K562 (cell line): ENCODE data around the gene PEX13. TPM values are rescaled to one million over a fixed set of nuclear protein-coding genes. Genes with fewer than 3 reads are reported as not detected.

Experiments
- ATAC-seq: fragments of 200-7000 bp; cut with Tn5 transposase; 3 replicates; pipeline ENCODE4 v1.9.1; 2020; ENCODE audit warnings: moderate library complexity
- BruUV-seq: library from RNA; stranded (reverse); fragments of 400-500 nt; replicated peaks from 2 replicates; lab custom pipeline; 2021; lab: Mats Ljungman, UMichigan
- CTCF ChIA-PET: fragments of 300-600 bp; formaldehyde crosslinking; extraction: SDS; loops from one replicate; lab custom pipeline; 2021; ENCODE audit warnings: low intra/inter-chr PET ratio; lab: Yijun Ruan, JAX
- POLR2A ChIA-PET: fragments of 300-600, 350-650 bp; sonication (Branson Sonifier 250); formaldehyde crosslinking; extraction: SDS; loops from one replicate; lab custom pipeline; 2021; ENCODE audit warnings: antibody characterized with exemption, inconsistent platforms; lab: Yijun Ruan, JAX
- DNase-seq, 4 experiments: peaks; one replicate each; pipeline versions ENCODE4 v3.0.0 to v3.0.0-alpha.2; 2011 to 2018; ENCODE audit warnings: low spot score in 3 of 4, mixed read lengths in 3 of 4; ENCODE audit errors: extremely low read depth in 1 of 4
- FAIRE-seq: peaks from 2 replicates; lab custom pipeline; 2011; peaks lifted over from hg19 to GRCh38; lab: Jason Lieb, UNC
- H2AFZ ChIP-seq: 2 replicates; pipeline ENCODE4 v1.6.0; 2011; ENCODE audit warnings: low read depth, low read length, control low read depth, inconsistent platforms
- H3K27ac ChIP-seq: fragments of 200-600 bp; 3 replicates; pipeline ENCODE4 v1.8.0; 2011; ENCODE audit warnings: low read depth, mild to moderate bottlenecking, control low read depth, inconsistent platforms, low read length, moderate library complexity, mixed read lengths; ENCODE audit errors: extremely low read depth
- H3K27me3 ChIP-seq, 2 experiments: fragments of 300-600 bp in 1 of 2; 2 replicates in 1 of 2; 3 replicates in 1 of 2; pipeline versions ENCODE4 v1.6.0 to v1.8.0; 2011; ENCODE audit warnings: inconsistent platforms in 2 of 2, low read length in 2 of 2, mild to moderate bottlenecking in 1 of 2, mixed read lengths in 1 of 2, moderate library complexity in 1 of 2; ENCODE audit not compliant: control insufficient read depth in 2 of 2, insufficient read depth in 2 of 2
- H3K36me3 ChIP-seq: fragments of 300-600 bp; 3 replicates; pipeline ENCODE4 v1.8.0; 2011; ENCODE audit warnings: mild to moderate bottlenecking, low read length, inconsistent platforms; ENCODE audit not compliant: control insufficient read depth, insufficient read depth
- H3K4me1 ChIP-seq, 2 experiments: fragments of 200-600 bp in 1 of 2; replicated peaks in 1 of 2; 2 replicates in 1 of 2; 3 replicates in 1 of 2; pipeline versions ENCODE4 v1.5.1 to v1.8.0; 2011; ENCODE audit warnings: inconsistent platforms in 2 of 2, low read length in 2 of 2, mild to moderate bottlenecking in 1 of 2, mixed read lengths in 1 of 2, moderate library complexity in 1 of 2; ENCODE audit not compliant: control insufficient read depth in 2 of 2, insufficient read depth in 2 of 2
- H3K4me2 ChIP-seq: 2 replicates; pipeline ENCODE4 v1.6.1; 2011; ENCODE audit warnings: low read length, control low read depth, inconsistent platforms, mixed read lengths; ENCODE audit not compliant: insufficient read depth
- H3K4me3 ChIP-seq: fragments of 200-600 bp; sonication (generic), shearing (Covaris generic); 2 replicates; pipeline ENCODE4 v1.5.1; 2016; ENCODE audit warnings: control low read depth, inconsistent platforms
- H3K79me2 ChIP-seq: fragments of 200-600 bp; 3 replicates; pipeline ENCODE4 v1.8.0; 2011; ENCODE audit warnings: low read length, inconsistent platforms; ENCODE audit not compliant: control insufficient read depth, insufficient read depth
- H3K9ac ChIP-seq, 2 experiments: 2 replicates each; pipeline versions ENCODE4 v1.6.0 to v1.6.1; 2011; ENCODE audit warnings: low read depth in 2 of 2, low read length in 2 of 2, control low read depth in 1 of 2, inconsistent platforms in 1 of 2, mild to moderate bottlenecking in 1 of 2, mixed read lengths in 1 of 2; ENCODE audit not compliant: insufficient read depth in 1 of 2
- H3K9me1 ChIP-seq: one replicate; pipeline ENCODE4 v1.6.0; 2011; ENCODE audit warnings: inconsistent platforms, mild to moderate bottlenecking, low read length, moderate library complexity; ENCODE audit not compliant: control insufficient read depth, insufficient read depth
- H3K9me3 ChIP-seq: replicated peaks from 2 replicates; pipeline ENCODE4 v1.5.1; 2011; ENCODE audit warnings: low read depth, low read length, inconsistent platforms; ENCODE audit not compliant: control insufficient read depth, insufficient read depth
- H4K20me1 ChIP-seq: replicated peaks from 2 replicates; pipeline ENCODE4 v1.6.1; 2011; ENCODE audit warnings: low read length, inconsistent platforms, mixed read lengths; ENCODE audit not compliant: control insufficient read depth, insufficient read depth
- CHCHD3 ChIP-seq: fragments of 250-450 bp; sonication (Bioruptor Pico); IDR thresholded peaks from 2 replicates; pipeline ENCODE4 v2.1.2; 2022; ENCODE audit warnings: mild to moderate bottlenecking
- SOX6 ChIP-seq: fragments of 450-650 bp; IDR thresholded peaks from 2 replicates; pipeline ENCODE4 v1.6.1; 2014; ENCODE audit warnings: mild to moderate bottlenecking
- TEAD1 ChIP-seq, 2 experiments: fragments of 450-650 bp in 1 of 2; sonication (generic) in 1 of 2; formaldehyde crosslinking; IDR thresholded peaks; 2 replicates each; pipeline versions ENCODE4 v1.4.0 to v1.8.0; 2020 to 2022; ENCODE audit warnings: mild to moderate bottlenecking in 2 of 2, missing genetic modification reagents in 1 of 2
- TEAD2 ChIP-seq: fragments of 450-650 bp; IDR thresholded peaks from 2 replicates; pipeline ENCODE4 v1.6.1; 2016; ENCODE audit warnings: missing genetic modification characterization, control low read depth, missing compliant biosample characterization
- ZNF174 ChIP-seq: fragments of 250-450 bp; sonication (Bioruptor Pico); IDR thresholded peaks from 2 replicates; pipeline ENCODE4 v1.4.0; 2020; ENCODE audit warnings: mild to moderate bottlenecking
- in situ Hi-C: fragments of 300-500 bp; cut with MboI; formaldehyde crosslinking; loops from 4 replicates; pipeline ENCODE4 v1.15.0; 2018; ENCODE audit warnings: inconsistent platforms, mixed read lengths
- intact Hi-C: fragments of 100-400 bp; cut with micrococcal nuclease; formaldehyde crosslinking; loops from 2 replicates; pipeline ENCODE4 v1.14.2; 2022
- polyA plus RNA-seq, 8 experiments: library from polyadenylated mRNA; depleted of rRNA in 4 of 8; stranded (reverse) in 5 of 8; unstranded in 3 of 8; fragments of >200 nt; fragmentation: Nextera tagmentation in 2 of 8; fragmentation: Illumina TruSeq in 1 of 8; extraction: Ambion mirVana in 2 of 8; extraction: Trizol in 1 of 8; gene quantifications; 2 replicates each; pipeline versions ENCODE4 v1.2.1 to v1.2.3, GENCODE V29; 2011 to 2014; ENCODE audit warnings: inconsistent platforms in 1 of 8, missing spikeins in 1 of 8
- total RNA-seq, 7 experiments: library from RNA; depleted of rRNA in 6 of 7; stranded (reverse); fragments of >200 nt in 6 of 7; fragmentation: Illumina TruSeq in 2 of 7; extraction: Trizol in 2 of 7; gene quantifications; 2 replicates each; pipeline versions ENCODE4 v1.2.1 to v1.2.3, GENCODE V29; 2011 to 2021; ENCODE audit warnings: low replicate concordance in 1 of 7
- TF ChIP-seq, protein P1 (sequence below): fragments of 250-450 bp; sonication (Bioruptor Pico); IDR thresholded peaks from 2 replicates; pipeline ENCODE4 v1.4.0; 2020; ENCODE audit warnings: mild to moderate bottlenecking, moderate library complexity
- TF ChIP-seq, protein P2 (sequence below): fragments of 200-600 bp; sonication (generic); IDR thresholded peaks from one replicate; pipeline ENCODE4 v1.6.1; 2012; ENCODE audit warnings: mild to moderate bottlenecking, low read depth, low read length, inconsistent platforms

Gene PEX13
- total and polyA plus RNA-seq, 9 of the 15 experiments (the other 6 are each of a cell fraction or from before 2014, with no cell fraction given) = 4.0 to 30.4 (median 18.8) TPM

- H3K36me3 ChIP-seq = peaks cover 5% of the 10 kb centered on the region; the same call in 1 of the 3 replicates
- no TSS peak for BruUV-seq
- no peak for DNase-seq
- ATAC-seq = no peak
- H3K4me1 ChIP-seq = no peaks in the 10 kb centered on the region
- H4K20me1 ChIP-seq = no peaks in the 10 kb centered on the region
- no peak overlapping the region for H3K27ac ChIP-seq
- H3K9ac ChIP-seq = no peak overlapping the region
- no peak overlapping the region for H2AFZ ChIP-seq
- H3K4me3 ChIP-seq = no peak overlapping the region
- H3K9me1 ChIP-seq = no peaks in the 10 kb centered on the region
- no peak overlapping the region for H3K4me2 ChIP-seq
- ChIA-PET CTCF (no interaction called here), POLR2A (no interaction called here)
- intact Hi-C loops (no loop called here), in situ Hi-C loops (no loop called here)
- no peak for FAIRE-seq
- no peaks in the 10 kb centered on the region for H3K27me3 ChIP-seq
- H3K9me3 ChIP-seq = no peaks in the 10 kb centered on the region
- H3K79me2 ChIP-seq = no peaks in the 10 kb centered on the region
- TF ChIP-seq SOX6 (no peak), CHCHD3 (no peak), TEAD1 (CRISPR knock-in tag; IDR thresholded peaks at IDR 0.05) (no peak), TEAD2 (no peak), ZNF174 (no peak)
- TF ChIP-seq, protein P1, sequence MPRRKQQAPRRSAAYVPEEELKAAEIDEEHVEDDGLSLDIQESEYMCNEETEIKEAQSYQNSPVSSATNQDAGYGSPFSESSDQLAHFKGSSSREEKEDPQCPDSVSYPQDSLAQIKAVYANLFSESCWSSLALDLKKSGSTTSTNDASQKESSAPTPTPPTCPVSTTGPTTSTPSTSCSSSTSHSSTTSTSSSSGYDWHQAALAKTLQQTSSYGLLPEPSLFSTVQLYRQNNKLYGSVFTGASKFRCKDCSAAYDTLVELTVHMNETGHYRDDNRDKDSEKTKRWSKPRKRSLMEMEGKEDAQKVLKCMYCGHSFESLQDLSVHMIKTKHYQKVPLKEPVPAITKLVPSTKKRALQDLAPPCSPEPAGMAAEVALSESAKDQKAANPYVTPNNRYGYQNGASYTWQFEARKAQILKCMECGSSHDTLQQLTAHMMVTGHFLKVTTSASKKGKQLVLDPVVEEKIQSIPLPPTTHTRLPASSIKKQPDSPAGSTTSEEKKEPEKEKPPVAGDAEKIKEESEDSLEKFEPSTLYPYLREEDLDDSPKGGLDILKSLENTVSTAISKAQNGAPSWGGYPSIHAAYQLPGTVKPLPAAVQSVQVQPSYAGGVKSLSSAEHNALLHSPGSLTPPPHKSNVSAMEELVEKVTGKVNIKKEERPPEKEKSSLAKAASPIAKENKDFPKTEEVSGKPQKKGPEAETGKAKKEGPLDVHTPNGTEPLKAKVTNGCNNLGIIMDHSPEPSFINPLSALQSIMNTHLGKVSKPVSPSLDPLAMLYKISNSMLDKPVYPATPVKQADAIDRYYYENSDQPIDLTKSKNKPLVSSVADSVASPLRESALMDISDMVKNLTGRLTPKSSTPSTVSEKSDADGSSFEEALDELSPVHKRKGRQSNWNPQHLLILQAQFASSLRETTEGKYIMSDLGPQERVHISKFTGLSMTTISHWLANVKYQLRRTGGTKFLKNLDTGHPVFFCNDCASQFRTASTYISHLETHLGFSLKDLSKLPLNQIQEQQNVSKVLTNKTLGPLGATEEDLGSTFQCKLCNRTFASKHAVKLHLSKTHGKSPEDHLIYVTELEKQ (CRISPR knock-in tag) = no peak
- TF ChIP-seq, protein P2, sequence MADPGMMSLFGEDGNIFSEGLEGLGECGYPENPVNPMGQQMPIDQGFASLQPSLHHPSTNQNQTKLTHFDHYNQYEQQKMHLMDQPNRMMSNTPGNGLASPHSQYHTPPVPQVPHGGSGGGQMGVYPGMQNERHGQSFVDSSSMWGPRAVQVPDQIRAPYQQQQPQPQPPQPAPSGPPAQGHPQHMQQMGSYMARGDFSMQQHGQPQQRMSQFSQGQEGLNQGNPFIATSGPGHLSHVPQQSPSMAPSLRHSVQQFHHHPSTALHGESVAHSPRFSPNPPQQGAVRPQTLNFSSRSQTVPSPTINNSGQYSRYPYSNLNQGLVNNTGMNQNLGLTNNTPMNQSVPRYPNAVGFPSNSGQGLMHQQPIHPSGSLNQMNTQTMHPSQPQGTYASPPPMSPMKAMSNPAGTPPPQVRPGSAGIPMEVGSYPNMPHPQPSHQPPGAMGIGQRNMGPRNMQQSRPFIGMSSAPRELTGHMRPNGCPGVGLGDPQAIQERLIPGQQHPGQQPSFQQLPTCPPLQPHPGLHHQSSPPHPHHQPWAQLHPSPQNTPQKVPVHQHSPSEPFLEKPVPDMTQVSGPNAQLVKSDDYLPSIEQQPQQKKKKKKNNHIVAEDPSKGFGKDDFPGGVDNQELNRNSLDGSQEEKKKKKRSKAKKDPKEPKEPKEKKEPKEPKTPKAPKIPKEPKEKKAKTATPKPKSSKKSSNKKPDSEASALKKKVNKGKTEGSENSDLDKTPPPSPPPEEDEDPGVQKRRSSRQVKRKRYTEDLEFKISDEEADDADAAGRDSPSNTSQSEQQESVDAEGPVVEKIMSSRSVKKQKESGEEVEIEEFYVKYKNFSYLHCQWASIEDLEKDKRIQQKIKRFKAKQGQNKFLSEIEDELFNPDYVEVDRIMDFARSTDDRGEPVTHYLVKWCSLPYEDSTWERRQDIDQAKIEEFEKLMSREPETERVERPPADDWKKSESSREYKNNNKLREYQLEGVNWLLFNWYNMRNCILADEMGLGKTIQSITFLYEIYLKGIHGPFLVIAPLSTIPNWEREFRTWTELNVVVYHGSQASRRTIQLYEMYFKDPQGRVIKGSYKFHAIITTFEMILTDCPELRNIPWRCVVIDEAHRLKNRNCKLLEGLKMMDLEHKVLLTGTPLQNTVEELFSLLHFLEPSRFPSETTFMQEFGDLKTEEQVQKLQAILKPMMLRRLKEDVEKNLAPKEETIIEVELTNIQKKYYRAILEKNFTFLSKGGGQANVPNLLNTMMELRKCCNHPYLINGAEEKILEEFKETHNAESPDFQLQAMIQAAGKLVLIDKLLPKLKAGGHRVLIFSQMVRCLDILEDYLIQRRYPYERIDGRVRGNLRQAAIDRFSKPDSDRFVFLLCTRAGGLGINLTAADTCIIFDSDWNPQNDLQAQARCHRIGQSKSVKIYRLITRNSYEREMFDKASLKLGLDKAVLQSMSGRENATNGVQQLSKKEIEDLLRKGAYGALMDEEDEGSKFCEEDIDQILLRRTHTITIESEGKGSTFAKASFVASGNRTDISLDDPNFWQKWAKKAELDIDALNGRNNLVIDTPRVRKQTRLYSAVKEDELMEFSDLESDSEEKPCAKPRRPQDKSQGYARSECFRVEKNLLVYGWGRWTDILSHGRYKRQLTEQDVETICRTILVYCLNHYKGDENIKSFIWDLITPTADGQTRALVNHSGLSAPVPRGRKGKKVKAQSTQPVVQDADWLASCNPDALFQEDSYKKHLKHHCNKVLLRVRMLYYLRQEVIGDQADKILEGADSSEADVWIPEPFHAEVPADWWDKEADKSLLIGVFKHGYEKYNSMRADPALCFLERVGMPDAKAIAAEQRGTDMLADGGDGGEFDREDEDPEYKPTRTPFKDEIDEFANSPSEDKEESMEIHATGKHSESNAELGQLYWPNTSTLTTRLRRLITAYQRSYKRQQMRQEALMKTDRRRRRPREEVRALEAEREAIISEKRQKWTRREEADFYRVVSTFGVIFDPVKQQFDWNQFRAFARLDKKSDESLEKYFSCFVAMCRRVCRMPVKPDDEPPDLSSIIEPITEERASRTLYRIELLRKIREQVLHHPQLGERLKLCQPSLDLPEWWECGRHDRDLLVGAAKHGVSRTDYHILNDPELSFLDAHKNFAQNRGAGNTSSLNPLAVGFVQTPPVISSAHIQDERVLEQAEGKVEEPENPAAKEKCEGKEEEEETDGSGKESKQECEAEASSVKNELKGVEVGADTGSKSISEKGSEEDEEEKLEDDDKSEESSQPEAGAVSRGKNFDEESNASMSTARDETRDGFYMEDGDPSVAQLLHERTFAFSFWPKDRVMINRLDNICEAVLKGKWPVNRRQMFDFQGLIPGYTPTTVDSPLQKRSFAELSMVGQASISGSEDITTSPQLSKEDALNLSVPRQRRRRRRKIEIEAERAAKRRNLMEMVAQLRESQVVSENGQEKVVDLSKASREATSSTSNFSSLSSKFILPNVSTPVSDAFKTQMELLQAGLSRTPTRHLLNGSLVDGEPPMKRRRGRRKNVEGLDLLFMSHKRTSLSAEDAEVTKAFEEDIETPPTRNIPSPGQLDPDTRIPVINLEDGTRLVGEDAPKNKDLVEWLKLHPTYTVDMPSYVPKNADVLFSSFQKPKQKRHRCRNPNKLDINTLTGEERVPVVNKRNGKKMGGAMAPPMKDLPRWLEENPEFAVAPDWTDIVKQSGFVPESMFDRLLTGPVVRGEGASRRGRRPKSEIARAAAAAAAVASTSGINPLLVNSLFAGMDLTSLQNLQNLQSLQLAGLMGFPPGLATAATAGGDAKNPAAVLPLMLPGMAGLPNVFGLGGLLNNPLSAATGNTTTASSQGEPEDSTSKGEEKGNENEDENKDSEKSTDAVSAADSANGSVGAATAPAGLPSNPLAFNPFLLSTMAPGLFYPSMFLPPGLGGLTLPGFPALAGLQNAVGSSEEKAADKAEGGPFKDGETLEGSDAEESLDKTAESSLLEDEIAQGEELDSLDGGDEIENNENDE = no peak
These were observed 40.0 kb downstream of the PEX13 start for GRCh38 chr2:61057562-61057961.
